GM18507 (cell line): ENCODE data around the gene ZNF668.

Experiments used
- DNase-seq: peaks from one replicate; pipeline ENCODE4 v3.0.0; 2011; ENCODE audit warnings: low read depth; ENCODE audit not compliant: insufficient read length; ENCODE audit errors: extremely low spot score
- FAIRE-seq: peaks from 2 replicates; lab custom pipeline; 2011; peaks lifted over from hg19 to GRCh38; lab: Jason Lieb, UNC

Gene ZNF668

DNA sequence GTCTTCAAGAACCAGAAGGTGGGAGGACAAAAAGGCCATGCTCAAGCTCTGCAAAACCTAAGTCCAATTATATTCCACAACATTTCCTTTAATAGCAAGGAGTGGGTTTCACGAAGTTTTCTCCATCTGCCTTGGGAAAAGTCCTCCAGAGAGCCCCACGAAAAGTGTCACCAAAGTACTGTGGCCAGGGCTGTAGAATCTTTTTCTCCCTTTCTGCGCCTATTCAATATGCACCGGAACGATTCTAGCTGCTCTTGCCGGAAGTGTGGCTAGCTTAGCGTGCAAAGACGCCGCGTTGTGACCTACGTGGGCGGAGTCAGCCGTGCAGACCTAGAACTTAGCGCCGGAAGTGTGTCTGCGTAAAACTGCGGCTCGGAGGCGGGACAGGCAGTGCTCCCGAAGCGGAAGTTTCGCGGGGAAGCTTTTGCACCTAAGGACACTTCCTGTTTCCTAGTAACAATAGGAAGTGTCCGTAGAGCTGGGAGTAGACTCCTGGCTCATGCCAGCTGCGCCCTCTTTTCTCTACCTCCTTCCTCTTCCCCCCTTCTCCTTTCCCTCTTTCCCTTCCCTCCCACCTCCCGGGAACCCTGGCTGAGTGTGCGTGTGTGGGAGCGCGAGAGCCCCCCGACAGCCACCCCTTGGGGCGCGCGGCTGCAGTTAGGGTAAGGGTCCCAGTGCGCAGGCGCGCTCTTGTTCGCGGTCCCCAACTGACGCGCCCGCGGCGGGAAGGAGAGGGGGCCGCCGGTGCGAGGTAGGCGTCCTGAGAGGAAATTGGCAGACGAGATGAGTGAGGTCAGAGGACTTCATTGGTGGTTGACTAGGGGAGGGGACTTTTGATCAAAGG, at the start of gene ZNF668, which contains the start of gene ZNF646:
Gene ZNF668 (minus strand): TSS at position 271 of the 844 bp plus-strand sequence. CDS start 9,781 bp downstream, outside the sequence.
Gene ZNF646 (plus strand): TSS at position 453 of the 844 bp plus-strand sequence. CDS start 1,903 bp downstream, outside the sequence.
- peak; percentile 96 for FAIRE-seq
- peak; percentile 94 for DNase-seq

DNA sequence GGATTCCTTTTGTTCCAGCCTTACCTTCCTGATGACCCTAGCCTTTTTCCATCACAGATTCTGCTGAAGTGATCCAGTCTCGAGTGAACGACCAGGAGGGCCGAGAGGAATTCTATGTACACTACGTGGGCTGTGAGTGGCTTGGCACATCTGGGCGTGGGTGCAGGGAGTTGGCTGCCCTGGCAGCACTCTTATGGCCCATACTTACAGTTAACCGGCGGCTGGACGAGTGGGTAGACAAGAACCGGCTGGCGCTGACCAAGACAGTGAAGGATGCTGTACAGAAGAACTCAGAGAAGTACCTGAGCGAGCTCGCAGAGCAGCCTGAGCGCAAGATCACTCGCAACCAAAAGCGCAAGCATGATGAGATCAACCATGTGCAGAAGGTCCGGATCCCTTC, 46.1 kb upstream of the ZNF668 start:
- DNase-seq (no peak), FAIRE-seq (no peak)

DNA sequence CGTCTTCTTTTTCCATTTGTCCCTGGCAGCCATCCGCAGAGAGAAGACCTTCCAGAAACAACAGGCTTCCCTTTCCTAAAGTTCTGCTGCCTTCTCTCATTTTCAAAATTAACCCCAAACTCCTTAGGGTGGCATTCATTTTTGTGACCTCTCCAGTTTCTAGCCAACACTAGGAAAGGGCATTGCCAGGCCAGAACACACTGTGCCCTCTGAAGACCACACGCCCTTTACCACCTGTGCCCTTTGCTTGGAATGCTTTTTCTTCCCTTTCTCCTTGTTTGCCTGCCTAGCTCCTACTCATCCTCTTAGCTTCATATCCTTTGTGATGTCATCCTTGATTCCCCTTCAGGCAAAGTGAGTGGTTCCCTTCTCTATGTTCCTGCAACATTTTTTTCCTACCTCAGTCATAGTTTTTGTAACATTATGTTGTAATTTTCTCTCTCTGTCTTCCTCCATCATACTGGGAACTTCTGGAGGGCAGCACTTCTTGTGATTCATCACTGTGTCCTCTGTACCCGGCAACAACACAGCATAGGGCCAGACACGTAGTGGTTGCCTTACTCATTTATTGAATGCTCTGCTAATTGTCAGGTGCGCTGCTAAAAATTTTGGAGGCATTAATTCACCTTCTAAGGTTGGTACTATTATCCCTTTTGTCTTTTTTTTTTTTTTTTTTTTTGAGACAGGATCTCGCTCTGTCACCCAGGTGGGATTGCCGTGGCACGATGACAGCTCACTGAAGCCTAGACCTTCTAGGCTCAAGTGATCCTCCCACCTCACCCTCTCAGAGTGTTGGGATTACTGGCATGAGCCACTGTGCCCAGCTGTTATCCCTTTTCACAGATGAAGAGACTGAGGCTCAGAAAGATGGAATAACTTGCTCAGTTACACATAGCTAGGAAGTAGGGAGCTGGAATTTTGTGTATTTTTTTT, 44.4 kb upstream of the ZNF668 start:
- DNase-seq (no peak), FAIRE-seq (no peak)

DNA sequence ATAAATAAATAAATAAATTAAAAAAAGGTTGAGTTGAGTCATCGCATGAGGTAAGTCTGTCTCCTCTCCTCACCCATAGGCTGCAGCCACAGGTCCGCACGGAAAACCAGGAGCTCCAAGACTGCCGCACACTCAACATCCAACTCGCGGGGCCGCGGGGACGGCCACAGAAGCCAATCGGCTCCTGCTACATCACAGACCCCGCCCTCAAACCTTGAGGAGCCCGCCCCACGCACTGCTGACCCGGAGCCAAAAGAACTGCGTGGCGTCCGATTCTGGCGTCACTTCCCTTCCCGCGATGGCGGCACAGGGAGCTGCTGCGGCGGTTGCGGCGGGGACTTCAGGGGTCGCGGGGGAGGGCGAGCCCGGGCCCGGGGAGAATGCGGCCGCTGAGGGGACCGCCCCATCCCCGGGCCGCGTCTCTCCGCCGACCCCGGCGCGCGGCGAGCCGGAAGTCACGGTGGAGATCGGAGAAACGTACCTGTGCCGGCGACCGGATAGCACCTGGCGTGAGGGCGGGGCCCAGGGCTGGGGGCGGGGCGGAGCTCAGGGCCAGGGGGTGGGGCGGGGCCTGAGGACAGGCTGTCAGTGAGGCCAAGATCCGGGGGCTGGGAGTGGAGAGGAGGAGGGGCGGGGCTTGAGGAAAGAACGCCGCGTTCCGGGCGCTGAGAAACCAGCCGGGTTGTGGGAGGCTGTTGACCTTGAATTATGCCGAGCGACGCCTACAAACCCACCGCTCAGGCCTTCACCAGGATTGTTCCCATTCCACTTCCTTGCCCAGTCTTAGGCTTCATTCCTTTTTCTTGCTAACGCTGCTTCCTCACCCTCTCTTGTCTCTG, 43.6 kb upstream of the ZNF668 start, which contains the start of gene KAT8:
Gene KAT8 (plus strand): TSS at position 281 of the 839 bp plus-strand sequence. CDS start 18 bp downstream, at position 299.
- FAIRE-seq (peak; percentile 97), DNase-seq (peak; percentile 95)

DNA sequence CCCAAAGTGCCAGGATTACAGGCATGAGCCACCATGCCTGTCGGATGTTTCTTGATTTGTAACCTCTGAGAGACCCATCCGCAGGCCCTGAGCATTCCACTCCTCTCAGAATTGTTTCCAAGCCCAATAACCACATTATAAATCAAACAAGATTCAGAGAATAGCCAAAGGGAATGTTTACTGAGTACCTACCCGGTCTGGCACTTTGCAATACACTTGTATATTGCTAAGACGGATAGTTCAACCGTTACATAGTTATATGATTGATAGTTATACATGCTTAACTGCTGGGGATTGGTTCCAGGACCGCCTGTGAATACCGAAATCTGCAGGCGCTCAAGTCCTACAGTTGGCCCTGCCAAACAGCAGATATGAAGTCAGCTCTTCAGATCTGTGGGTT, 40.4 kb upstream of the ZNF668 start:
- no peak for FAIRE-seq
- DNase-seq, result no peak

DNA sequence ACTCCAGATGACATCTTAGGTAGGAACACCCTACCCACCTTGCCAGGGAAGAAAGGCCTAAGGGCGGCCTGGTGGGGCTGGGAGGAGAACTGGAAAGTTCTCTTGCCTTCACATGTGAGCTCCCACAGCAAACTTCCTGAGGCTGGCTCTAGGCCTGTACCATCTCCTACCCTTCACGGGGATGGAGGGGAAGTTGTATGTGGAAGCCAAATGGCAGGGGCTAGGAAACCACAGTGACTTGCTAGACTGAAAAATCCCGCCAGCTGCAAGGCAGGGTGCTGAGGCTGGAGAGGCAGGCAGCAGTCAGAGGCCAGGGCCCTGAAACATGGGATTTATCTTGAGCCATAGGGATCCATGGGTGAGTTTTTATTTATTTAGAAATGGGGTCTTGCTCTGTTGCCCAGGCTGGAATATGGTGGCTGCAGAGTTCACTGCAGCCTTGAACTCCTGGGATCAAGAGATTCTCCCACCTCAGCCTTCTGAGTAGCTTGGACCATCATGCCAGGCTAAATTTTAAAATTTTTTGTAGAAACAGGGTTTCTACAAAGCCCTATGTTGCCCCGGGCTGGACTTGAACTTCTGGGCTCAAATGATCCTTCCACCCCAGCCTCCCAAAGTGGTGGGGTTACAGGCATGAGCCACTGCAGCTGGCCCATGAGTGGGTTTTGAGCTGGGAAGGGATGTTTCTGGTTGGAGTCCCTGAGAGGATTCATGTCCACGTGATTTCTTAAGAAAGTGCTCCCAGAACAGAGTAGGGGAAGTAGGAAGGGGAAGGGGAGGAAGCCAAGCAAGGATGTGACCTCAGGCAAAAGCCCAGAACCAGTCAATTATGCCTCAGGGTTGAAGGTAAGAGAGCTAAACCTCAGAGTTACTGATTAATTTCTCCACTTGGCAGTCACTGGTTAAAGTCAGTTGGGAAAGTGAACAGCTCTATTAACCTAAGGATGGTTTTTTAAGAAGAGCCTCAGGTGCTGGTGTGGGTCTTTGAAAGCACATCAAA, 39.4 kb upstream of the ZNF668 start:
- DNase-seq (no peak), FAIRE-seq (peak; percentile 90)

DNA sequence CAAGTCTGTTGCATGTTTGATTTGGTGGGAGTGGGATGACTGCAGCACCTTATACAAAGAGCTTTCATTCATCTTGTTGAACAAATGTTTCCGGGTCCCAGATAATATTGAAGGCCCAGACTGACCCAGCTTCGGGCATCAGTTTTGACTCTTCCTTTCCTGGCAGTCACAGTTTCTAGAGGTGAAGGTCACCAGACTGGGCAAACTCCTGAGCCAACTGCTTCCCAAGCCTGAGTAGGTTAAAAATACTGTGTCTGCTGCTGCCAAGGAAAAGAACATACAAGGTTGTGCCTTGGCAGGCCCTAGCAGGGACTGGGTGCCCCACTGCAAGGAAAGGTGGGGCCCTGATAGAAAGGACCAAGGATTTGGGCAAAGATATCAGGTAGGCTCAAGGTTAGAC, 38.7 kb upstream of the ZNF668 start:
- no peak for FAIRE-seq

DNA sequence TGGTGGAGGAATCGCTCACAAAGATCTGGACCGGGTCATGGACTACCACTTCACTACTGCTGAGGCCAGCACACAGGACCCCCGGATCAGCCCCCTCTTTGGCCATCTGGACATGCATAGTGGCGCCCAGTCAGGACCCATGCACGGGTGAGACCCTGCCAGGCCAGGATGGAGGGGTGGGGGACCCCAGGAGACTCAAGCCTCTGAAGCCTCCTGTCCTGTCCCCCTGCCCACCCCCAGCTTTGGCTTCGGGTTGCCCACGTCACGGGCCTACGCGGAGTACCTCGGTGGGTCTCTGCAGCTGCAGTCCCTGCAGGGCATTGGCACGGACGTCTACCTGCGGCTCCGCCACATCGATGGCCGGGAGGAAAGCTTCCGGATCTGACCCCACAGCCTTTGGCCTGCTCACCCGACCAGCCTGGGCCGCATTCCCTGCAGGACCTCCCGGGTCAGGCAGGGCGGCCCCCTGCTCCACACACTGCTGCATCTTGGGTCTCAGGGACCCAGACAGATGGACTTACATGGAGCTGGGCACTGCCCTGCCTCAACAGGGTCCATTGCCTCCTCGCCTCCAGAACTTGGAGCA, 37.9 kb upstream of the ZNF668 start:
- DNase-seq (no peak), FAIRE-seq (no peak)

More for the DNA sequence above, 38.7 kb upstream of the ZNF668 start:
- no peak for DNase-seq

DNA sequence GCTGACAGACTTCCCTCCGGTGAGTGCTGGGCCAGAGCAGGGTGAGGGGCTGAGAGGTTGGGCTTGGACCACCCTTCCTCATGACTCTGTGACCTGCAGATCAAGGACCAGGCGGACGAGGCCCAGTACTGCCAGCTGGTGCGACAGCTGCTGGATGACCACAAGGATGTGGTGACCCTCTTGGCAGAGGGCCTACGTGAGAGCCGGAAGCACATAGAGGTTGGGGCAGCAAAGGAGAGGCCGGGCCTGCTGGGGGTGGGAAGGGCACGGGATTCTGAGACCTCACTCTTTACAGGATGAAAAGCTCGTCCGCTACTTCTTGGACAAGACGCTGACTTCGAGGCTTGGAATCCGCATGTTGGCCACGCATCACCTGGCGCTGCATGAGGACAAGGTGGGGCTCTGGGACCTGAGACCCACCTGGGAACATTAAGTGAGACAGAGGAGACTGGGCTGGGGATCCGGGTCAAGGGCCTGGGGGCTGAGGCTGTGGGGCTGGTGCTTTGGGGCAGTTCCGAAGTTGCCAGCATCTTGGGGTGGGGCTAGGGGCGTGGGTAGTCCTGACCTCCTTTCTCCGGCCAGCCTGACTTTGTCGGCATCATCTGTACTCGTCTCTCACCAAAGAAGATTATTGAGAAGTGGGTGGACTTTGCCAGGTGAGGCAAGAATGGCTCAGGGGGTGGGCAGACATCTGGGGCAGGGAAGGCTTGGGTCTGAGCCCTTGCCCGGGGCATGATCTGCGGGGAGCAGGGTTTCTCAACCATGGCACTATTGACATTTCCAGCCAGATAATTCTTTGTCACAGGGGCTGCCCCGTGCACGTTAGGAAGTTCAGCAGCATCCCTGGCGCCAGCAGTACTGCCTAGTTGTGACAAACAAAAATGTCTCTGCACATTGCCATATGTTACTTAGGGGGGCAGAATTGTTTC, 36.3 kb upstream of the ZNF668 start:
- DNase-seq (no peak), FAIRE-seq (no peak)

DNA sequence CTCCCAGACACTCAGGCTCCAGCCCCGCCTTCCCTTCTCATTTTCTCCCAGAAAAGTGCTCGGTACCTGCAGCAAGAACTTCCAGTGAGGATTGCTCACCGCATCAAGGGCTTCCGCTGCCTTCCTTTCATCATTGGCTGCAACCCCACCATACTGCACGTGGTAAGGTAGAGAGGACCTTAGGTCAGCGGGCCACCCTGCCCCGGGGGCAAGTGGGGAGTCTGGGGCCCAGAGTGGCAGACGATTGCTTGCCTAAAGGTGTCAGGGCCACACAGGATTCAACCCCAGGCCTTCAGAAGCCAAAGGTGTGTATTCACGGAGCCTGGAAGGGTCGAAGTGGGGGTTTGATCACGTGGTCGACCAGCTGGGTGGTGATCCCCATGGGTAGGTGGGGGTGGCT, 35.6 kb upstream of the ZNF668 start:
- FAIRE-seq (no peak), DNase-seq (no peak)

DNA sequence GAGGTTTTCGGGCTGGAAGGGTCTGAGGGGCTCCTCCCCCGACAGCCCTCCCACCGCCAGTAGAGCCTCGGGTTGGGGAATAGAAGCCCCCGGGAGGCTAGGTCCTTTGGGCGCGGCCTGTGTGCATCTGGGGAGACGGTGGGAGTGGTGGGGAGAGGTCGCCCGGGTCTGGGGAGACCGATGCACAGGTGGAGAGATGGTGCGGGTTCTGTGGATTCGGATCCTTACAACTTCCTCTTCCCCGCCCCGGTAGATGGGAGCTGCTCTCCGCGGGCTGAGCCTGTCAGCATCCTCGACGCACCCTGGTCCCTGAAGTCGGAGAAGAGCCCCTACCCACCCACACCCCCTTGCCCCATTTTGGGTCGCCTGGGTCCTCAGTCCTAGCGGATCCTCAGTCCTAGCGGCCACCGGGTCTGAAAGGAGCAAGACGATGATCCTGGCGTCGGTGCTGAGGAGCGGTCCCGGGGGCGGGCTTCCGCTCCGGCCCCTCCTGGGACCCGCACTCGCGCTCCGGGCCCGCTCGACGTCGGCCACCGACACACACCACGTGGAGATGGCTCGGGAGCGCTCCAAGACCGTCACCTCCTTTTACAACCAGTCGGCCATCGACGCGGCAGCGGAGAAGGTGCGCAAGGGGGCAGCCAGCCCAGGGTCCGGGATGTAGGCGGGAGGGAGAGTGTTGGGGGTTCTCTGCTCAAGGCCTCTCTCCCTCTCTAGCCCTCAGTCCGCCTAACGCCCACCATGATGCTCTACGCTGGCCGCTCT, 34.9 kb upstream of the ZNF668 start:
- no peak for FAIRE-seq
- no peak for DNase-seq

DNA sequence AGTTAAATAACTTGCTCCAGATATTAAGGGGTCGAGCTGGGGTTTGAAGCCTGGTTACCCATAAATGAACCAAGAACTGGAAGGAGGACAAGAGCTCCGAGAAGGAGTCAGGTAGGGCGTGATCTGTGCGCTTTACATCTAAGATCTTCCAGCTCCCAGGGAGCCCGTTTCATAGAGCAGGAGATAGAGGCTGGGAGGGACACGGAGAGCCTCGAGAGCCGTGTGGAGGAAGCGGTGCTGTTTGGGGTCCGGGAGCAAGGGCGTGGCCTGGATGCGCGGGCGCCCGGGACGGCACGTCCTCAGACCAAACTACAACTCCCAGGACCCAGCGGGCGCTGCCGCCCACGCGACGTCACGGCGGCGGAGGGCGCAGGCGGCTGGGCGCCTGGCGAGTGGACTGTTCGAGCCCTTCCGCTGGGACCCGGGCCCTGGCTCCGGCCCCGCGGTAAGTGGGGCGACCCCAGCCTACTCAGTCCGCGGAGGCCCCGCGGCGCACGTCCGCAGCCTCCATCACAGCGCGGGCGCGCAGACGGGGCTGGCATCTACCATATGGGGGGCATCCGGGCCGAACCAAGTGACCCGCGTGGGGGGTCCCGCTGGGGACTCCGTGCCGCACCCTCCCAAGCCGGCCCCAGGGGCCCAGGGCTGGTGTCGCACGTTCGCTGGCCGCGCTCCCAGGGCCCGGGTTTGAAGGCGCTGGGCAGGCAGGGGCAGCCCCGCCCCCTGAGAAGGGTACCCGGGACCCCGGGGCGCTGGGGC, 34.2 kb upstream of the ZNF668 start, which contains the start of gene BCKDK:
Gene BCKDK (plus strand): TSS at position 352 of the 759 bp plus-strand sequence. CDS start 838 bp downstream, outside the sequence.
- DNase-seq (peak; percentile 71), FAIRE-seq (peak; percentile 89)

DNA sequence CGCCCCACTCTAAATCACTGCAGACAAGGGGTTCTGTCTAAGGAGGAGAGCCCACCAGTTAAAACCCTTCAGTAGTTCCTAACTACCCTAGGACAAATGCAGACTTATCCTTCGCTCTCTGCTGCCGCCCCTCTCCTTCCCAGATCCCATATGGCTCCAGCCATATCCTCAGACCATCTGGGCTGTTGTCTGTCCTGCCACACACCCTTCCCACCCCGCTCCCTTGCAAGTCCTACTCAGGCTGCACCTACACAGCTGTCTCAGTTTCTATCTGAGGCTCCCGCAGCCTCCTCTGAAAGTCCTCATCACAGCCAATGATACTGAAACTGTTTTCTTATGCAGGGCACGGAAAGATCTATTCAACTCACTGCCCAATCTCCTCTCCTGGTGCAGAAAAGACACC, 33.4 kb upstream of the ZNF668 start:
- FAIRE-seq, result peak; percentile 76
- DNase-seq, result no peak

DNA sequence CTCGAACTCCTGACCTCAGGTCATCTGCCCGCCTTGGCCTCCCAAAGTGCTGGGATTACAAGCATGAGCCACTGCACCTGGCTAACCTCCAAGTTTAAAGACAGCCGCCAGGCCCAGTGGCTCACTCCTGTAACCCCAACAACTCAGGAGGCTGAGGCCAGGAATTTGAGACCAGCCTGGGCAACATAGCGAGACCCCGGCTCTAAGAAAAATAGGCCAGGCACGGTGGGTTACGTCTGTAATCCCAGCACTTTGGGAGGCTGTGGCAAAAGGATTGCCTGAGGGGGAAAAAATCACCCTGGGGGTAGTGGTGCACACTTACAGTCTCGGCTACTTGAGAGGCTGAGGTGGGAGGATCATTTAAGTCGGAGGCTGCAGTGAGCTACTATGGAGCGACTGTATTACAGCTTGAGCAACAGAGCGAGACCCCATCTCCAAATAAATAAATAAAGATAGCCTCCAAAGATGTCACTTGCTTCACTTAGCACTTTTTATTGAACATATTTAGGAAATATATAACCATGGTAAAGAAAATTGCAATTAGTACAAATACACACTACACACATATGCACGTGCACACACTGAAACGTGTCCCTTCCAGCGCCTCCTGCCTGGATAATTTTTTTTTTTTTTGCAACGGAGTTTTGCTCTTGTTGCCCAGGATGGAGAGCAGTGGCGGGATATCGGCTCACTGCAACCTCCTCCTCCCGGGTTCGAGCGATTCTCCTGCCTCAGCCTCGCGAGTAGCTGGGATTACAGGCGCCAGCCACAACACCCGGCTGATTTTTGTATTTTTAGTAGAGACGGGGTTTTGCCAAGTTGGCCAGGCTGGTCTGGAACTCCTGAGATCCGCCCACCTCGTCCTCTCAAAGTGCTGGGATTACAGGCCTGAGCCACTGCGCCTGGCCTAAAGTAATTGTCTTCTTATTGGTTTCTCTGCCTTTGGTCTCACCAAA, 32.7 kb upstream of the ZNF668 start:
- no peak for FAIRE-seq

More for the DNA sequence above, 32.7 kb upstream of the ZNF668 start:
- no peak for DNase-seq
